HEK293 (cell line): ENCODE measurements around the gene PAEP.

Experiments
- ZNF624 ChIP-seq: fragments of 450-650 bp; formaldehyde crosslinking; IDR thresholded peaks from 2 replicates; pipeline ENCODE4 v1.5.1; 2017; ENCODE audit warnings: missing biosample characterization, missing genetic modification characterization
- TF ChIP-seq, protein P1 (sequence below): IDR thresholded peaks from 2 replicates; pipeline ENCODE4 v1.6.1; 2011; ENCODE audit warnings: mild to moderate bottlenecking, low read depth, low read length, borderline replicate concordance
- TF ChIP-seq, protein P2 (sequence below): fragments of 450-650 bp; formaldehyde crosslinking; IDR thresholded peaks from 2 replicates; pipeline ENCODE4 v1.5.1; 2016; ENCODE audit warnings: missing biosample characterization, missing genetic modification characterization
- TF ChIP-seq, protein P3 (sequence below): fragments of 450-650 bp; formaldehyde crosslinking; IDR thresholded peaks from 2 replicates; pipeline ENCODE4 v1.5.1; 2017; ENCODE audit warnings: missing biosample characterization, mild to moderate bottlenecking, missing genetic modification characterization, moderate library complexity
- TF ChIP-seq, protein P4 (sequence below): fragments of 450-650 bp; formaldehyde crosslinking; IDR thresholded peaks from 2 replicates; pipeline ENCODE4 v1.5.1; 2016; ENCODE audit warnings: missing biosample characterization, missing genetic modification characterization

DNA sequence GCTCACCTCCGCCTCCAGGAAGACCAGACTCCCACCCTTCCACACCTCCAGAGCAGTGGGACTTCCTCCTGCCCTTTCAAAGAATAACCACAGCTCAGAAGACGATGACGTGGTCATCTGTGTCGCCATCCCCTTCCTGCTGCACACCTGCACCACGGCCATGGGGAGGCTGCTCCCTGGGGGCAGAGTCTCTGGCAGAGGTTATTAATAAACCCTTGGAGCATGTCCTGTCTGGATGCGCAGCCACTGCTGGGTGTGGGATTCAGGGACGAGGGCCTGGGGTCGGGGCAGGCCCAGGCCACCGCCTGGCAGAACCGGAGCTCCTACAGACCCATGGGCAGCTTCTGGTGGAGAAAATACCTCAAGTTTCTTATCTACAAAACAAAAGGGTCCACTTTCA, 5.0 kb downstream of the PAEP start:
- TF ChIP-seq, protein P1, sequence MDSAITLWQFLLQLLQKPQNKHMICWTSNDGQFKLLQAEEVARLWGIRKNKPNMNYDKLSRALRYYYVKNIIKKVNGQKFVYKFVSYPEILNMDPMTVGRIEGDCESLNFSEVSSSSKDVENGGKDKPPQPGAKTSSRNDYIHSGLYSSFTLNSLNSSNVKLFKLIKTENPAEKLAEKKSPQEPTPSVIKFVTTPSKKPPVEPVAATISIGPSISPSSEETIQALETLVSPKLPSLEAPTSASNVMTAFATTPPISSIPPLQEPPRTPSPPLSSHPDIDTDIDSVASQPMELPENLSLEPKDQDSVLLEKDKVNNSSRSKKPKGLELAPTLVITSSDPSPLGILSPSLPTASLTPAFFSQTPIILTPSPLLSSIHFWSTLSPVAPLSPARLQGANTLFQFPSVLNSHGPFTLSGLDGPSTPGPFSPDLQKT, result no peak
- no peak for TF ChIP-seq ZNF624 (tag by site-specific recombination)
- TF ChIP-seq, protein P2, sequence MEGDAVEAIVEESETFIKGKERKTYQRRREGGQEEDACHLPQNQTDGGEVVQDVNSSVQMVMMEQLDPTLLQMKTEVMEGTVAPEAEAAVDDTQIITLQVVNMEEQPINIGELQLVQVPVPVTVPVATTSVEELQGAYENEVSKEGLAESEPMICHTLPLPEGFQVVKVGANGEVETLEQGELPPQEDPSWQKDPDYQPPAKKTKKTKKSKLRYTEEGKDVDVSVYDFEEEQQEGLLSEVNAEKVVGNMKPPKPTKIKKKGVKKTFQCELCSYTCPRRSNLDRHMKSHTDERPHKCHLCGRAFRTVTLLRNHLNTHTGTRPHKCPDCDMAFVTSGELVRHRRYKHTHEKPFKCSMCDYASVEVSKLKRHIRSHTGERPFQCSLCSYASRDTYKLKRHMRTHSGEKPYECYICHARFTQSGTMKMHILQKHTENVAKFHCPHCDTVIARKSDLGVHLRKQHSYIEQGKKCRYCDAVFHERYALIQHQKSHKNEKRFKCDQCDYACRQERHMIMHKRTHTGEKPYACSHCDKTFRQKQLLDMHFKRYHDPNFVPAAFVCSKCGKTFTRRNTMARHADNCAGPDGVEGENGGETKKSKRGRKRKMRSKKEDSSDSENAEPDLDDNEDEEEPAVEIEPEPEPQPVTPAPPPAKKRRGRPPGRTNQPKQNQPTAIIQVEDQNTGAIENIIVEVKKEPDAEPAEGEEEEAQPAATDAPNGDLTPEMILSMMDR (tag by site-specific recombination), result no peak
- TF ChIP-seq, protein P3, sequence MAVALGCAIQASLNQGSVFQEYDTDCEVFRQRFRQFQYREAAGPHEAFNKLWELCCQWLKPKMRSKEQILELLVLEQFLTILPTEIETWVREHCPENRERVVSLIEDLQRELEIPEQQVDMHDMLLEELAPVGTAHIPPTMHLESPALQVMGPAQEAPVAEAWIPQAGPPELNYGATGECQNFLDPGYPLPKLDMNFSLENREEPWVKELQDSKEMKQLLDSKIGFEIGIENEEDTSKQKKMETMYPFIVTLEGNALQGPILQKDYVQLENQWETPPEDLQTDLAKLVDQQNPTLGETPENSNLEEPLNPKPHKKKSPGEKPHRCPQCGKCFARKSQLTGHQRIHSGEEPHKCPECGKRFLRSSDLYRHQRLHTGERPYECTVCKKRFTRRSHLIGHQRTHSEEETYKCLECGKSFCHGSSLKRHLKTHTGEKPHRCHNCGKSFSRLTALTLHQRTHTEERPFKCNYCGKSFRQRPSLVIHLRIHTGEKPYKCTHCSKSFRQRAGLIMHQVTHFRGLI (tag by site-specific recombination), result no peak
- TF ChIP-seq, protein P4, sequence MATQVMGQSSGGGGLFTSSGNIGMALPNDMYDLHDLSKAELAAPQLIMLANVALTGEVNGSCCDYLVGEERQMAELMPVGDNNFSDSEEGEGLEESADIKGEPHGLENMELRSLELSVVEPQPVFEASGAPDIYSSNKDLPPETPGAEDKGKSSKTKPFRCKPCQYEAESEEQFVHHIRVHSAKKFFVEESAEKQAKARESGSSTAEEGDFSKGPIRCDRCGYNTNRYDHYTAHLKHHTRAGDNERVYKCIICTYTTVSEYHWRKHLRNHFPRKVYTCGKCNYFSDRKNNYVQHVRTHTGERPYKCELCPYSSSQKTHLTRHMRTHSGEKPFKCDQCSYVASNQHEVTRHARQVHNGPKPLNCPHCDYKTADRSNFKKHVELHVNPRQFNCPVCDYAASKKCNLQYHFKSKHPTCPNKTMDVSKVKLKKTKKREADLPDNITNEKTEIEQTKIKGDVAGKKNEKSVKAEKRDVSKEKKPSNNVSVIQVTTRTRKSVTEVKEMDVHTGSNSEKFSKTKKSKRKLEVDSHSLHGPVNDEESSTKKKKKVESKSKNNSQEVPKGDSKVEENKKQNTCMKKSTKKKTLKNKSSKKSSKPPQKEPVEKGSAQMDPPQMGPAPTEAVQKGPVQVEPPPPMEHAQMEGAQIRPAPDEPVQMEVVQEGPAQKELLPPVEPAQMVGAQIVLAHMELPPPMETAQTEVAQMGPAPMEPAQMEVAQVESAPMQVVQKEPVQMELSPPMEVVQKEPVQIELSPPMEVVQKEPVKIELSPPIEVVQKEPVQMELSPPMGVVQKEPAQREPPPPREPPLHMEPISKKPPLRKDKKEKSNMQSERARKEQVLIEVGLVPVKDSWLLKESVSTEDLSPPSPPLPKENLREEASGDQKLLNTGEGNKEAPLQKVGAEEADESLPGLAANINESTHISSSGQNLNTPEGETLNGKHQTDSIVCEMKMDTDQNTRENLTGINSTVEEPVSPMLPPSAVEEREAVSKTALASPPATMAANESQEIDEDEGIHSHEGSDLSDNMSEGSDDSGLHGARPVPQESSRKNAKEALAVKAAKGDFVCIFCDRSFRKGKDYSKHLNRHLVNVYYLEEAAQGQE (tag by site-specific recombination), result no peak
